Endothelial cell of umbilical vein (primary cell): ENCODE data around the gene PTPRE. TPM values are rescaled to one million over a fixed set of nuclear protein-coding genes. Genes with fewer than 3 reads are reported as not detected.

Source experiments
- BruUV-seq: library from RNA; stranded (reverse); fragments of 400-500 nt; replicated peaks from 2 replicates; lab custom pipeline; 2021; lab: Mats Ljungman, UMichigan
- CTCF ChIA-PET: fragments of 300-600, 350-600 bp; sonication (Branson Sonifier 250); formaldehyde crosslinking; loops from one replicate; lab custom pipeline; 2021; ENCODE audit warnings: antibody characterized with exemption, inconsistent platforms; lab: Charles Lee
- POLR2A ChIA-PET: fragments of 300-600, 350-600 bp; sonication (Branson Sonifier 250); formaldehyde crosslinking; loops from one replicate; lab custom pipeline; 2021; ENCODE audit warnings: antibody characterized with exemption, inconsistent platforms; lab: Charles Lee
- DNase-seq: peaks from one replicate; pipeline ENCODE4 v3.0.0-alpha.2; 2011; ENCODE audit warnings: low read depth, low spot score
- FAIRE-seq: peaks from 2 replicates; lab custom pipeline; 2011; peaks lifted over from hg19 to GRCh38; lab: Jason Lieb, UNC
- H2AFZ ChIP-seq: 2 replicates; pipeline ENCODE4 v1.6.0; 2012; ENCODE audit warnings: low read depth, low read length, control low read depth, inconsistent platforms
- H3K27ac ChIP-seq: 2 replicates; pipeline ENCODE4 v1.5.1; 2011; ENCODE audit warnings: low read depth, mild to moderate bottlenecking, control low read depth, low read length, moderate library complexity; ENCODE audit not compliant: insufficient read depth
- H3K27me3 ChIP-seq, 2 experiments: 2 replicates each; pipeline versions ENCODE4 v1.6.0 to v1.6.1; 2011; ENCODE audit warnings: low read length in 2 of 2, mixed read lengths in 1 of 2; ENCODE audit not compliant: control insufficient read depth in 2 of 2, insufficient read depth in 2 of 2
- H3K36me3 ChIP-seq, 2 experiments: 2 replicates in 1 of 2; 3 replicates in 1 of 2; pipeline ENCODE4 v1.5.1; 2011; ENCODE audit warnings: low read length in 2 of 2, mild to moderate bottlenecking in 1 of 2, moderate library complexity in 1 of 2; ENCODE audit not compliant: control insufficient read depth in 2 of 2, insufficient read depth in 2 of 2; ENCODE audit errors: extremely low read depth in 1 of 2
- H3K4me1 ChIP-seq: 3 replicates; pipeline ENCODE4 v1.5.1; 2011; ENCODE audit warnings: mild to moderate bottlenecking, low read length; ENCODE audit not compliant: control insufficient read depth, insufficient read depth; ENCODE audit errors: extremely low read depth
- H3K4me2 ChIP-seq: 2 replicates; pipeline ENCODE4 v1.6.1; 2011; ENCODE audit warnings: low read length, control low read depth, mixed read lengths; ENCODE audit not compliant: insufficient read depth
- H3K4me3 ChIP-seq, 3 experiments: fragments of 200-600 bp in 1 of 3; sonication (generic), shearing (Covaris generic) in 1 of 3; replicated peaks in 1 of 3; 2 replicates each; pipeline ENCODE4 v1.5.1; 2011 to 2016; ENCODE audit warnings: control low read depth in 3 of 3, low read length in 3 of 3, mild to moderate bottlenecking in 2 of 3, inconsistent platforms in 1 of 3, low read depth in 1 of 3, moderate library complexity in 1 of 3; ENCODE audit not compliant: insufficient read depth in 1 of 3
- H3K79me2 ChIP-seq: 2 replicates; pipeline ENCODE4 v1.6.0; 2012; ENCODE audit warnings: low read length, inconsistent platforms; ENCODE audit not compliant: control insufficient read depth, insufficient read depth
- H3K9ac ChIP-seq: replicated peaks from 2 replicates; pipeline ENCODE3; 2011; ENCODE audit warnings: low read length, control low read depth; ENCODE audit not compliant: insufficient read depth; ENCODE audit errors: extremely low read depth
- H3K9me1 ChIP-seq: replicated peaks from 3 replicates; pipeline ENCODE4 v1.6.0; 2011; ENCODE audit warnings: mild to moderate bottlenecking, low read length; ENCODE audit not compliant: control insufficient read depth, insufficient read depth; ENCODE audit errors: extremely low read depth
- H3K9me3 ChIP-seq: replicated peaks from 2 replicates; pipeline ENCODE4 v1.5.1; 2012; ENCODE audit warnings: low read length, inconsistent platforms; ENCODE audit not compliant: control insufficient read depth, insufficient read depth
- H4K20me1 ChIP-seq: replicated peaks from 2 replicates; pipeline ENCODE3; 2011; ENCODE audit warnings: mild to moderate bottlenecking, low read length; ENCODE audit not compliant: control insufficient read depth, insufficient read depth; ENCODE audit errors: extremely low read depth
- EZH2 ChIP-seq: IDR thresholded peaks from 2 replicates; pipeline ENCODE4 v1.6.1; 2012; ENCODE audit warnings: borderline replicate concordance, low read depth, mild to moderate bottlenecking, moderate library complexity, low read length, inconsistent platforms; ENCODE audit not compliant: severe bottlenecking
- FOS ChIP-seq: IDR thresholded peaks from 2 replicates; pipeline ENCODE4 v1.6.1; 2011; ENCODE audit warnings: mild to moderate bottlenecking, low read length, moderate library complexity, borderline replicate concordance; ENCODE audit not compliant: insufficient read depth
- GATA2 ChIP-seq: IDR thresholded peaks from 2 replicates; pipeline ENCODE4 v1.7.0; 2011; ENCODE audit warnings: low read depth, mild to moderate bottlenecking, moderate library complexity, mixed read lengths, low read length; ENCODE audit not compliant: insufficient read length, insufficient read depth
- JUN ChIP-seq: IDR thresholded peaks from 2 replicates; pipeline ENCODE4 v1.6.1; 2011; ENCODE audit warnings: borderline replicate concordance, low read depth; ENCODE audit not compliant: insufficient read length, insufficient read depth
- MYC ChIP-seq: IDR thresholded peaks from one replicate; pipeline ENCODE4 v1.6.1; 2011; ENCODE audit warnings: mild to moderate bottlenecking, low read depth, low read length
- POLR2A ChIP-seq: IDR thresholded peaks from 2 replicates; pipeline ENCODE4 v1.6.1; 2012; ENCODE audit warnings: low read depth, mild to moderate bottlenecking, control low read depth, low read length
- POLR2AphosphoS5 ChIP-seq: IDR thresholded peaks from 2 replicates; pipeline ENCODE4 v1.6.1; 2012; ENCODE audit warnings: low read depth, mild to moderate bottlenecking, control low read depth, low read length, moderate library complexity; ENCODE audit not compliant: insufficient read depth
- dilution Hi-C: fragments of 300-500 bp; cut with MboI; formaldehyde crosslinking; loops from one replicate; pipeline ENCODE4 v1.15.0; 2019; ENCODE audit warnings: low sequenced_read_pairs; ENCODE audit not compliant: extremely low pct_ligation_motif_present
- intact Hi-C: fragments of 100-400 bp; cut with micrococcal nuclease; formaldehyde crosslinking; loops from one replicate; pipeline ENCODE4 v1.10.0; 2022
- polyA plus RNA-seq, 4 experiments: library from polyadenylated mRNA; depleted of rRNA in 3 of 4; stranded (reverse) in 3 of 4; unstranded in 1 of 4; fragments of >200 nt; gene quantifications; 2 replicates each; pipeline versions ENCODE4 v1.2.1 to v1.2.3, GENCODE V29; 2011 to 2012; ENCODE audit warnings: missing spikeins in 1 of 4
- total RNA-seq: library from RNA; stranded (reverse); gene quantifications from 2 replicates; pipeline ENCODE4 v1.2.3, GENCODE V29; 2021
- TF ChIP-seq, protein P1 (sequence below), 2 donors: IDR thresholded peaks; 1 replicate in 1 of 2; 2 replicates in 1 of 2; pipeline ENCODE4 v1.5.1; 2011; ENCODE audit warnings: low read length in 2 of 2, mild to moderate bottlenecking in 2 of 2, moderate library complexity in 2 of 2, control low read depth in 1 of 2, inconsistent platforms in 1 of 2, low read depth in 1 of 2; ENCODE audit not compliant: insufficient read depth in 1 of 2; ENCODE audit errors: extremely low read depth in 1 of 2
- TF ChIP-seq, protein P2 (sequence below): IDR thresholded peaks from 2 replicates; pipeline ENCODE4 v1.6.1; 2011; ENCODE audit not compliant: insufficient read depth, insufficient read length

The PTPRE gene
- total and polyA plus RNA-seq, 2 donors (not counting 3 experiments of a cell fraction or from before 2014, with no cell fraction given): 37.3 to 116 TPM

- ChIA-PET POLR2A (no interaction called here), CTCF (interaction anchor here (1.3 to 4.3 kb wide), 3 partner anchors 8 to 202 kb away, joined by 3 to 108 read pairs (median 8); partner anchors contain the start of gene PTPRE)
- H3K36me3 ChIP-seq: peaks cover 25 to 70% of the 10 kb centered on the region in 2 experiments
- intact Hi-C loops: no loop called here
- H3K4me3 ChIP-seq: no peak overlapping the region
- no peak overlapping the region for H2AFZ ChIP-seq
- TF ChIP-seq POLR2A: no peak
- TF ChIP-seq, protein P1, sequence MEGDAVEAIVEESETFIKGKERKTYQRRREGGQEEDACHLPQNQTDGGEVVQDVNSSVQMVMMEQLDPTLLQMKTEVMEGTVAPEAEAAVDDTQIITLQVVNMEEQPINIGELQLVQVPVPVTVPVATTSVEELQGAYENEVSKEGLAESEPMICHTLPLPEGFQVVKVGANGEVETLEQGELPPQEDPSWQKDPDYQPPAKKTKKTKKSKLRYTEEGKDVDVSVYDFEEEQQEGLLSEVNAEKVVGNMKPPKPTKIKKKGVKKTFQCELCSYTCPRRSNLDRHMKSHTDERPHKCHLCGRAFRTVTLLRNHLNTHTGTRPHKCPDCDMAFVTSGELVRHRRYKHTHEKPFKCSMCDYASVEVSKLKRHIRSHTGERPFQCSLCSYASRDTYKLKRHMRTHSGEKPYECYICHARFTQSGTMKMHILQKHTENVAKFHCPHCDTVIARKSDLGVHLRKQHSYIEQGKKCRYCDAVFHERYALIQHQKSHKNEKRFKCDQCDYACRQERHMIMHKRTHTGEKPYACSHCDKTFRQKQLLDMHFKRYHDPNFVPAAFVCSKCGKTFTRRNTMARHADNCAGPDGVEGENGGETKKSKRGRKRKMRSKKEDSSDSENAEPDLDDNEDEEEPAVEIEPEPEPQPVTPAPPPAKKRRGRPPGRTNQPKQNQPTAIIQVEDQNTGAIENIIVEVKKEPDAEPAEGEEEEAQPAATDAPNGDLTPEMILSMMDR (IDR thresholded peaks at IDR 0.05; ENCODE audit: extremely low read depth in 1 of 2, insufficient read depth in 1 of 2, low read depth in 1 of 2, low read length in 2 of 2): no peak
- no peak for TF ChIP-seq POLR2AphosphoS5
- no peak for TF ChIP-seq MYC
- TF ChIP-seq EZH2: no peak
- no peak for TF ChIP-seq JUN
- TF ChIP-seq FOS: no peak
- no peak for TF ChIP-seq GATA2
- TF ChIP-seq, protein P2, sequence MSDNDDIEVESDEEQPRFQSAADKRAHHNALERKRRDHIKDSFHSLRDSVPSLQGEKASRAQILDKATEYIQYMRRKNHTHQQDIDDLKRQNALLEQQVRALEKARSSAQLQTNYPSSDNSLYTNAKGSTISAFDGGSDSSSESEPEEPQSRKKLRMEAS: no peak
- no peaks in the 10 kb centered on the region for H3K27me3 ChIP-seq
- no peak overlapping the region for H3K4me2 ChIP-seq
- H3K9ac ChIP-seq: no peak overlapping the region
- DNase-seq: no peak
- H3K9me1 ChIP-seq: no peaks in the 10 kb centered on the region
- H3K9me3 ChIP-seq: no peaks in the 10 kb centered on the region
- dilution Hi-C loops: no loop called here
- BruUV-seq: no TSS peak
- H3K4me1 ChIP-seq: peaks cover 2% of the 10 kb centered on the region
- no peak for FAIRE-seq
- no peaks in the 10 kb centered on the region for H4K20me1 ChIP-seq
- no peak overlapping the region for H3K27ac ChIP-seq
- no peaks in the 10 kb centered on the region for H3K79me2 ChIP-seq
These were observed 164.5 kb downstream of the PTPRE start for GRCh38 chr10:128071417-128071782.
